H9 (cell line): ENCODE results near the gene MAP3K19. TPM values are rescaled to one million over a fixed set of nuclear protein-coding genes. Genes with fewer than 3 reads are reported as not detected.

Experiments
- DNase-seq: peaks from one replicate; pipeline ENCODE4 v3.0.0-alpha.2; 2017
- H2AFZ ChIP-seq: one replicate; pipeline ENCODE4 v1.6.1; 2013; ENCODE audit warnings: mild to moderate bottlenecking, low read length, control low read depth, moderate library complexity
- H2AK5ac ChIP-seq: 2 replicates; pipeline ENCODE4 v1.6.1; 2013; ENCODE audit warnings: low read length, control low read depth, mixed read lengths; ENCODE audit not compliant: insufficient read length
- H2BK120ac ChIP-seq: one replicate; pipeline ENCODE4 v1.6.1; 2013; ENCODE audit warnings: low read depth, mild to moderate bottlenecking, low read length, control low read depth, inconsistent platforms; ENCODE audit not compliant: poor library complexity, severe bottlenecking
- H2BK12ac ChIP-seq: 2 replicates; pipeline ENCODE4 v1.6.1; 2013; ENCODE audit warnings: low read length, control low read depth, mixed read lengths, low read depth; ENCODE audit not compliant: insufficient read length
- H2BK15ac ChIP-seq: 2 replicates; pipeline ENCODE4 v1.6.1; 2013; ENCODE audit warnings: low read depth, low read length, control low read depth
- H2BK20ac ChIP-seq: one replicate; pipeline ENCODE4 v1.6.1; 2013; ENCODE audit warnings: low read depth, mild to moderate bottlenecking, low read length, control low read depth, inconsistent platforms; ENCODE audit not compliant: poor library complexity, severe bottlenecking
- H2BK5ac ChIP-seq: 2 replicates; pipeline ENCODE4 v1.6.1; 2013; ENCODE audit warnings: low read length, control low read depth, mixed read lengths; ENCODE audit not compliant: insufficient read length
- H3K14ac ChIP-seq: 2 replicates; pipeline ENCODE4 v1.6.1; 2013; ENCODE audit warnings: low read length, control low read depth; ENCODE audit not compliant: insufficient read depth
- H3K18ac ChIP-seq: 2 replicates; pipeline ENCODE4 v1.6.1; 2013; ENCODE audit warnings: low read depth, mild to moderate bottlenecking, mixed read lengths, low read length, control low read depth; ENCODE audit not compliant: insufficient read length
- H3K23ac ChIP-seq: 2 replicates; pipeline ENCODE4 v1.6.1; 2013; ENCODE audit warnings: low read length, control low read depth, mixed read lengths, low read depth; ENCODE audit not compliant: insufficient read length
- H3K23me2 ChIP-seq: 2 replicates; pipeline ENCODE4 v1.6.1; 2013; ENCODE audit warnings: low read depth, mild to moderate bottlenecking, mixed read lengths, low read length, control low read depth; ENCODE audit not compliant: insufficient read length, poor library complexity, severe bottlenecking
- H3K27ac ChIP-seq: 2 replicates; pipeline ENCODE4 v1.5.1; 2013; ENCODE audit warnings: low read length, control low read depth, mixed read lengths, low read depth; ENCODE audit not compliant: insufficient read length
- H3K27me3 ChIP-seq: 2 replicates; pipeline ENCODE4 v1.6.1; 2013; ENCODE audit warnings: low read length, control low read depth, inconsistent platforms; ENCODE audit not compliant: insufficient read depth
- H3K4ac ChIP-seq: 2 replicates; pipeline ENCODE4 v1.6.1; 2013; ENCODE audit warnings: low read depth, mild to moderate bottlenecking, control low read depth, inconsistent platforms, low read length, moderate library complexity
- H3K4me1 ChIP-seq: 2 replicates; pipeline ENCODE4 v1.6.1; 2013; ENCODE audit warnings: low read length, control low read depth, inconsistent platforms; ENCODE audit not compliant: insufficient read depth
- H3K4me2 ChIP-seq: 2 replicates; pipeline ENCODE4 v1.6.1; 2013; ENCODE audit warnings: low read length, control low read depth, mixed read lengths; ENCODE audit not compliant: insufficient read length, insufficient read depth
- H3K56ac ChIP-seq: 2 replicates; pipeline ENCODE4 v1.6.1; 2013; ENCODE audit warnings: low read depth, mild to moderate bottlenecking, mixed read lengths, low read length, control low read depth; ENCODE audit not compliant: insufficient read length
- H3K79me1 ChIP-seq: 2 replicates; pipeline ENCODE4 v1.6.1; 2013; ENCODE audit warnings: low read depth, mild to moderate bottlenecking, moderate library complexity, low read length, control low read depth, inconsistent platforms; ENCODE audit not compliant: insufficient read depth, poor library complexity, severe bottlenecking
- H3K79me2 ChIP-seq: 2 replicates; pipeline ENCODE4 v1.6.1; 2013; ENCODE audit warnings: low read length, control low read depth, inconsistent platforms; ENCODE audit not compliant: insufficient read depth
- H3K9ac ChIP-seq: 2 replicates; pipeline ENCODE4 v1.6.1; 2013; ENCODE audit warnings: low read length, control low read depth, mixed read lengths; ENCODE audit not compliant: insufficient read length; ENCODE audit errors: extremely low read depth
- H3K9me3 ChIP-seq: one replicate; pipeline ENCODE4 v1.6.1; 2013; ENCODE audit warnings: low read depth, low read length, inconsistent platforms; ENCODE audit not compliant: control insufficient read depth
- H3T11ph ChIP-seq: one replicate; pipeline ENCODE4 v1.6.1; 2013; ENCODE audit warnings: mild to moderate bottlenecking, low read length, control low read depth, inconsistent platforms
- H4K20me1 ChIP-seq: one replicate; pipeline ENCODE4 v1.6.1; 2013; ENCODE audit not compliant: control insufficient read depth, insufficient read length, insufficient read depth
- H4K5ac ChIP-seq: 2 replicates; pipeline ENCODE4 v1.6.1; 2013; ENCODE audit warnings: low read depth, mild to moderate bottlenecking, mixed read lengths, low read length, control low read depth; ENCODE audit not compliant: insufficient read length
- H4K8ac ChIP-seq: replicated peaks from 2 replicates; pipeline ENCODE4 v1.6.1; 2013; ENCODE audit warnings: low read length, control low read depth, mixed read lengths, low read depth; ENCODE audit not compliant: insufficient read length
- H4K91ac ChIP-seq: 2 replicates; pipeline ENCODE4 v1.6.1; 2013; ENCODE audit warnings: low read depth, mild to moderate bottlenecking, moderate library complexity, mixed read lengths, low read length, control low read depth; ENCODE audit not compliant: insufficient read length
- H3K27ac Mint-ChIP-seq, 3 experiments: 2 replicates in 2 of 3; 3 replicates in 1 of 3; pipeline ENCODE4 v1.8.0; 2020 to 2021; ENCODE audit warnings: mixed read lengths in 3 of 3, mild to moderate bottlenecking in 1 of 3, moderate library complexity in 1 of 3
- H3K27me3 Mint-ChIP-seq: 2 replicates; pipeline ENCODE4 v1.8.0; 2021; ENCODE audit warnings: low read depth, mild to moderate bottlenecking, moderate library complexity, mixed read lengths
- H3K36me3 Mint-ChIP-seq, 3 experiments: 2 replicates in 2 of 3; 3 replicates in 1 of 3; pipeline ENCODE4 v1.8.0; 2020 to 2021; ENCODE audit warnings: low read depth in 3 of 3, mixed read lengths in 3 of 3; ENCODE audit not compliant: insufficient read depth in 1 of 3
- H3K4me1 Mint-ChIP-seq, 2 experiments: 2 replicates each; pipeline ENCODE4 v1.8.0; 2020; ENCODE audit warnings: mixed read lengths in 2 of 2
- H3K4me3 Mint-ChIP-seq, 2 experiments: 2 replicates in 1 of 2; 3 replicates in 1 of 2; pipeline ENCODE4 v1.8.0; 2020 to 2021; ENCODE audit warnings: mild to moderate bottlenecking in 2 of 2, mixed read lengths in 2 of 2, moderate library complexity in 1 of 2
- H3K9me3 Mint-ChIP-seq, 2 experiments: 2 replicates in 1 of 2; 3 replicates in 1 of 2; pipeline ENCODE4 v1.8.0; 2020; ENCODE audit warnings: mild to moderate bottlenecking in 2 of 2, mixed read lengths in 2 of 2, moderate library complexity in 1 of 2
- CTCF ChIP-seq: fragments of 200-600 bp; sonication (generic); conservative IDR thresholded peaks from 3 replicates; pipeline ENCODE4 v1.8.0; 2021; ENCODE audit warnings: antibody characterized with exemption, mild to moderate bottlenecking
- WGBS: extraction: QIAGEN DNeasy Blood & Tissue Kit; methylation state at CpG from one replicate; pipeline ENCODE4 v1.1.7; 2013; ENCODE audit warnings: missing lambda C conversion rate, low lambda C conversion rate, mixed read lengths; ENCODE audit not compliant: insufficient read length; ENCODE audit errors: extremely low coverage; 5-methylcytosine and 5-hydroxymethylcytosine counted together
- total RNA-seq: library from RNA; stranded (reverse); gene quantifications from 2 replicates; pipeline ENCODE4 v1.2.1, GENCODE V29; 2021

The MAP3K19 gene
- total RNA-seq, 1 experiment from 2014 or later, result not detected

GRCh38 chr2:134924912-134925311 is 122.3 kb downstream of the MAP3K19 start:
- Histone ChIP-seq H4K20me1 (no peaks in the 10 kb centered on the region), H3K4me2 (no peak overlapping the region), H3K23me2 (peaks cover under 1% of the 10 kb centered on the region), H2BK5ac (no peak overlapping the region), H2AK5ac (no peak overlapping the region), H4K8ac (no peak overlapping the region), H3K23ac (no peak overlapping the region), H2BK12ac (no peak overlapping the region), H2BK120ac (no peak overlapping the region), H3K9ac (no peak overlapping the region), H3T11ph (no peak overlapping the region), H3K14ac (no peak overlapping the region), H3K27ac (no peak overlapping the region), H3K4ac (no peak overlapping the region), H2BK15ac (no peak overlapping the region), H4K91ac (no peak overlapping the region), H3K79me1 (peaks cover 4% of the 10 kb centered on the region), H2AFZ (no peak overlapping the region), H3K4me1 (peaks cover 3% of the 10 kb centered on the region; the same call in 1 of the 2 replicates), H4K5ac (no peak overlapping the region), H2BK20ac (no peak overlapping the region), H3K18ac (no peak overlapping the region), H3K79me2 (peaks cover 62% of the 10 kb centered on the region; the same call in 1 of the 2 replicates), H3K56ac (no peak overlapping the region), H3K9me3 (no peaks in the 10 kb centered on the region), H3K27me3 (no peaks in the 10 kb centered on the region)
- no peak for TF ChIP-seq CTCF
- H3K36me3 Mint-ChIP-seq, result peaks cover 0 to 20% (median 18%) of the 10 kb centered on the region in 3 experiments; a peak in 6 of 7 replicates
- H3K4me3 Mint-ChIP-seq, result no peak overlapping the region
- H3K27ac Mint-ChIP-seq, result 0 out of 7 replicates have a peak overlapping the region, but pooled peaks of 1 of the 3 experiments have one; percentile 6
- H3K27me3 Mint-ChIP-seq, result no peaks in the 10 kb centered on the region
- peaks cover 28 to 41% of the 10 kb centered on the region in 2 experiments for H3K4me1 Mint-ChIP-seq
- DNase-seq, result no peak
- WGBS, result no CpG with 5 or more reads among the region's 1 CpG
- no peaks in the 10 kb centered on the region for H3K9me3 Mint-ChIP-seq
